T-helper 17 cell (primary cell): Measurements from ENCODE around the gene THPO. TPM values are rescaled to one million over a fixed set of nuclear protein-coding genes. Genes with fewer than 3 reads are reported as not detected.
A peak's percentile ranks its signal among the peaks of the same experiment; 100 is the strongest.

Source experiments
- ATAC-seq: fragments of 150-1000 bp; cut with Tn5 transposase; 2 replicates; pipeline ENCODE4 v1.10.0; 2021; ENCODE audit warnings: mild to moderate bottlenecking, moderate library complexity
- DNase-seq, 3 donors: peaks; one replicate each; pipeline versions ENCODE4 v3.0.0 to v3.0.0-alpha.2; 2020 to 2021
- H3K9me3 ChIP-seq: one replicate; pipeline ENCODE4 v1.7.0; 2013; ENCODE audit warnings: low read length, mild to moderate bottlenecking; ENCODE audit not compliant: control insufficient read depth, poor library complexity, severe bottlenecking
- H3K27ac Mint-ChIP-seq: one replicate; pipeline ENCODE4 v1.8.0; 2022; ENCODE audit warnings: mild to moderate bottlenecking, moderate library complexity, mixed read lengths
- H3K27me3 Mint-ChIP-seq: one replicate; pipeline ENCODE4 v1.8.0; 2022; ENCODE audit warnings: mixed read lengths
- H3K36me3 Mint-ChIP-seq: one replicate; pipeline ENCODE4 v1.8.0; 2022; ENCODE audit warnings: low read depth, mixed read lengths
- H3K4me1 Mint-ChIP-seq: one replicate; pipeline ENCODE4 v1.8.0; 2022; ENCODE audit warnings: mild to moderate bottlenecking, mixed read lengths
- H3K4me3 Mint-ChIP-seq: one replicate; pipeline ENCODE4 v1.8.0; 2022; ENCODE audit warnings: mild to moderate bottlenecking, moderate library complexity, mixed read lengths
- total RNA-seq, 4 donors: library from RNA in 2 of 4; stranded (reverse) in 2 of 4; gene quantifications; one replicate each; pipeline ENCODE4 v1.2.3 and lab custom pipeline; 2022 to 2026

The THPO gene
- total RNA-seq, 2 donors from 2014 or later, result not detected

DNA sequence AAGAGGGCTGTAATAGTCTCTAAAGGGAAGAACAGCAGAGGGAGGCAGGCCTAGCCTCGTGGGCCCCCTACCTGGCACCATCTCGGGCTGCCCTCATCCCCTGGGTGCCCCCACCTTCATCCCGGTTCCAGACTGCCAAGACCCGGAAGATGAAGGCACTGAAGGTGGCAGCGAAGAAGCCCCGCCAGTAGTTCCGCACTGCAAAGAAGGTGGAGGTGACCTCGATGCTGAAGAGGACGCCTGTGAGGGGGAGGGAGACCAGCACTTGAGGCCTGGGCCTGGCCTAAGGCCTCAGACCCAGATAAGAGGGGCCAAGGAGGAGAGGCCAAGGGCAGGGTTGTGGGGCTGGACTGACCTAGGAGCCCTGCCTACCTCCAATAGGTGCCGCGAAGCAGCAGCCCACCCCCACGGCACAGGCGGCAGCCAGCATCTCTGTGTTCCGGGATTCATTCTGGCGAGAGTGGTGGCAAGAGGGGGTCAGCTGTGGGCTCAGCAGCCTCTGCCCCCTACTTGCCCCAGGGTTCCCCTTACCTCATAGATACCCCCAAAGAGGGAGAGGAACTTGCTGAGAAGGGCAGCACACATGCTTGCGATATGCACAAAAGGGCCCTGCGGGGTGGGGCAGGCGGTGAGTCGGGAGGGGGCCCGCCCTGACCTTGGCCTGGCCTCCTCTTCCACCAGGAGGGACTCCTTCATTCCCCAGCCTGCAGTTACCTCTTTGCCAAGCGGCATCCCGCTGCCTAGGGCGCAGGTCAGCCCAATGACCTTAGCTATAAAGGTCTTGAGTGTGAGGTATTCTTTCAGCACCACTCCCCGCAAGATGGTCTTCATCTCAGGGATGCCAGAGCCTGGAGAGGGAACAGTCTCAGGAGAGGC is 20.5 kb downstream of the THPO start:
- DNase-seq, result no peak
- no peak for ATAC-seq
- Mint-ChIP-seq H3K27me3 (no peaks in the 10 kb centered on the region), H3K27ac (no peak overlapping the region), H3K36me3 (no peaks in the 10 kb centered on the region), H3K4me3 (no peak overlapping the region), H3K4me1 (peaks cover 13% of the 10 kb centered on the region)
- H3K9me3 ChIP-seq, result no peaks in the 10 kb centered on the region

DNA sequence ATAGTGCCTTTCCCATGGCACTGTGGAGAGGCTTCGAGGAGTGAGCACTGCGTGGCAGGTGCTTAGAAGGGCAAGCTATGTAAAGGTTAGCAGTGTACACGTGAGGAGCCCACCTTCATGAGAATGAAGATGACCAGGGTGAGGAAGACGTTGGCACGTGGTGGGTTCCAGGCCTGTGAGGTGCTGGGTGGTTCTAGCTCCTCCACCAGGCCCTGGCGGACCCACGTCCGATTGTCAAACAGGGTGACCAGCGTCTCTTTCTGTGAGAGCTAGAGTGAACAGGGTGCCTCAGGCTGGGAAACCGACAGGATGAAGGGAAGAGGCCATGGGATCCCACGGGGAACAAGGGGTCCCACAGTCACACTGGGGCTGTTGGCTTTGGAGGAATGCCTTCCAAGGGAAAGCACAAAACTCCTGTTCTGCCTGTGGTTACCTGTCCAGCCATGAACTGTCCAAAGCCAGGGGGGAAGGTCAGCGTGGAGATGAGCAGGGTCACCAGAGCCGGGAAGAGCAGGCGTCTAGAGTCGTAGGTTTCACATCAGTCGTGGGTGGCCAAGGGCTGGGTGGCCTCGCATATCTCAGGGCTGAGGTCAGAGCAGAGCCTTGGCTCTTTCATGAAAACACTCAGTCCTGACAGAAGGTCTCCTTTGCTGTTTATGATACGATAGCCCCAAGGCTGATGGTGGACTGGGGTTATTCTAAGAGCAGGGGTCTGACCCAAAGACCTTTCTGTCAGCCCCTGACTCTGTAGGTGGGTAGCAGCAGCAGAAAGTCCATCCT is 22.6 kb downstream of the THPO start:
- Mint-ChIP-seq H3K4me1 (peaks cover 6% of the 10 kb centered on the region), H3K27ac (no peak overlapping the region), H3K4me3 (no peak overlapping the region), H3K36me3 (no peaks in the 10 kb centered on the region), H3K27me3 (no peaks in the 10 kb centered on the region)
- ATAC-seq, result no peak
- DNase-seq, result no peak
- H3K9me3 ChIP-seq, result no peaks in the 10 kb centered on the region

DNA sequence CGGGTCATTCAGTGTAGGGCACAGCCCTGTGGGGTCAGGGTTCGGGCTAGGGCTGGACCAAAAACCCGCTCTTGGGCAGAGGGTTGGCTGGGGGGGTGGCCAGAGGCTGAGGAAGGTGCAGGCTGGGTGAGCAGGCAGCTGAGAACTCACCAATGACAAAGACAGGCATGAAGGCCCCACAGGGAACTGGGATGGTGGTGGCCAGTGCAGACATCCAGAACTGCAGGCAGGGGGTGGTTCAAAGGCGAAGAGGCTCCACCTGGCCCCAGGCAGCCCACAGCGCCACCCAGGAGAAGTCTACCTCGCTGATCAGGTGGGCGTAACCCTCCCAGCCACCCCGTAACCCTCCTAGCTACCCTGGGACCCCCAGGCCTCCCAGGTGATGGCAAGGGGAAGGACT is 23.3 kb downstream of the THPO start:
- Mint-ChIP-seq H3K4me3 (no peak overlapping the region), H3K36me3 (no peaks in the 10 kb centered on the region), H3K27ac (no peak overlapping the region), H3K27me3 (no peaks in the 10 kb centered on the region), H3K4me1 (peaks cover 2% of the 10 kb centered on the region)
- no peaks in the 10 kb centered on the region for H3K9me3 ChIP-seq
- ATAC-seq (peak; percentile 4), DNase-seq (no peak)

DNA sequence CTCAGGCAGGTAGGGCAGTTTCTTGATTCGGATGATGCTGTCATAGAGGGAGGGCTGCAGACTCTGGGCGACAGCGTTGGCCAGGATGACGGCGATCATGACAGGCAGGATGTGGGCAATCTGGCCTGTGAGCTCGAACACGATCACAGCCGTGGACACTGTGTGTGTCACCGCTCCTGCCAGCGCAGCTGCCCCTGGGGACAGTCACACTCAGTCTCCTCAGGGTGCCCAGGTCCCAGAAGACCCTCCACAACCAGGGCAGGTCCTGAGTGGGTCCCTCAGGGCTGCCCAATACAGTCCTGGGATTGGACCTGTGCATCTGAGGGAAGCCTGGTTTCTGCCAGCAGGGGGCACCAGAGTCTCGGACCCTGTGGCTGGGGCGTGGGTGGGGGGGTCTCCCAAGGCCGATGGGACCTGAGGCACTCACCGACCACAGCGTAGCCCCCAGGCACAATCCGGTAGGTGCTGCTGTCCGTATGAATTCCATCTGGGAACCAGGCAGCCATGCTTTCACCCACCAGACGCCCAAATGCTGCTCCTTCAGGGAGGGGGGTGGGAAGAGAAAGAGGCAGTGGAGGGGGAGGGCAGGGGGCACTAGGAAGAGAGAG is 23.8 kb downstream of the THPO start:
- no peak overlapping the region for H3K27ac Mint-ChIP-seq
- H3K36me3 Mint-ChIP-seq, result no peaks in the 10 kb centered on the region
- peaks cover 1% of the 10 kb centered on the region for H3K4me1 Mint-ChIP-seq
- H3K9me3 ChIP-seq, result no peaks in the 10 kb centered on the region
- peak; percentile 76 for ATAC-seq
- H3K27me3 Mint-ChIP-seq, result no peaks in the 10 kb centered on the region
- H3K4me3 Mint-ChIP-seq, result no peak overlapping the region
- peak; percentile 37 to 51 (median 49) for DNase-seq

DNA sequence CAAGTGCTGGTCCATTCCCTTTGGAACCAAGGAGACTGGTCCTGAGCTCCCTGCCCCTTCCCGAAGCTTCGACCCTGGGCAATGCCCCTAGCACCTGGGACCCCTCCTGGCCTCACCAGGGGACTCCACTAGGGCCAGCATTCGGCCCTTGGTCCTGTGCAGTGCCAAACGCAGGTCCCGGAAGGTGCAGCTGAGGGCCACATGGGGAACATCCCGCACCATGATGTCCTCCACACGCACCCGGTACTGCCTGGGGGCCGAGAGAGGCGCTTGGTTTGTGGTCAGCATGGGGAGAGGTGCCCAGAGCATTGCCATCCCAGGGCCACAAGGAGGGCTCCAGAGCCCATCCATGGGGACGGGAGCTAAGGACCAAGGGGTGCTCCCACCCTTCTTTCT is 24.5 kb downstream of the THPO start:
- Mint-ChIP-seq H3K27ac (no peak overlapping the region), H3K27me3 (no peaks in the 10 kb centered on the region), H3K4me3 (no peak overlapping the region), H3K4me1 (no peaks in the 10 kb centered on the region), H3K36me3 (no peaks in the 10 kb centered on the region)
- no peak for ATAC-seq
- no peaks in the 10 kb centered on the region for H3K9me3 ChIP-seq
- no peak for DNase-seq

DNA sequence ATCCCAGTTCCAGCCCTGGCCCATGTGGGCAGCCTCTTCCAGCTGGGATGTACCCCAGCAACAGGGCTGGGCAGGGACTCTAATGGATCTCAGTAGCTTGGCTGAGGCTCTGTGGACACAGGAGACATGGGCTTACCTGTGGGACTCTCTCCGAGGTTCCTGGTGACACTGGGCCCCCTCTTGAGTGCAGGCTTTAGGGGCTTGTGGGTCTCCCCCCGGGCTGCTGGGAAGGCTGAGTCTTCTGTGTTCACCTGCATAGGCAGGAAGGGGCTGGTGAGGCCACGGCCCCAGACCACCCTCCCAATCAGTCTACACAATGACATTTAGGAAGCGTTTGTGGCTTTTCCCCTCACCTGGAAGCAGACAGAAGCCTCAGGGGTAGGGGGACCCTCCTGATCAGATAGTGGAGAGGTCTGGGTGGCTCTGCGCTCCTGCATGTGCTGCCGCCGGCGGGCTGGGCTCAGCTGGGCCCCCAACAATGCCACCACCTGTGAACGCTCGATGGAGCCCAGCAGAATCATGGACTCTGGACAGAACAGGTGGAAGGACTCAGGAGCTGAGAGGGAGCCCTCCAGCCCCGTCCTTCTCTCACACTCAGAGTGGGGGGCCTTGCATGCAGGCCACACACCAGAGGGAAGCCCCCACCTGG is 25.0 kb downstream of the THPO start:
- no peak overlapping the region for H3K27ac Mint-ChIP-seq
- no peak overlapping the region for H3K4me3 Mint-ChIP-seq
- H3K4me1 Mint-ChIP-seq, result no peaks in the 10 kb centered on the region
- no peaks in the 10 kb centered on the region for H3K27me3 Mint-ChIP-seq
- no peaks in the 10 kb centered on the region for H3K36me3 Mint-ChIP-seq
- H3K9me3 ChIP-seq, result no peaks in the 10 kb centered on the region
- DNase-seq (no peak), ATAC-seq (no peak)

DNA sequence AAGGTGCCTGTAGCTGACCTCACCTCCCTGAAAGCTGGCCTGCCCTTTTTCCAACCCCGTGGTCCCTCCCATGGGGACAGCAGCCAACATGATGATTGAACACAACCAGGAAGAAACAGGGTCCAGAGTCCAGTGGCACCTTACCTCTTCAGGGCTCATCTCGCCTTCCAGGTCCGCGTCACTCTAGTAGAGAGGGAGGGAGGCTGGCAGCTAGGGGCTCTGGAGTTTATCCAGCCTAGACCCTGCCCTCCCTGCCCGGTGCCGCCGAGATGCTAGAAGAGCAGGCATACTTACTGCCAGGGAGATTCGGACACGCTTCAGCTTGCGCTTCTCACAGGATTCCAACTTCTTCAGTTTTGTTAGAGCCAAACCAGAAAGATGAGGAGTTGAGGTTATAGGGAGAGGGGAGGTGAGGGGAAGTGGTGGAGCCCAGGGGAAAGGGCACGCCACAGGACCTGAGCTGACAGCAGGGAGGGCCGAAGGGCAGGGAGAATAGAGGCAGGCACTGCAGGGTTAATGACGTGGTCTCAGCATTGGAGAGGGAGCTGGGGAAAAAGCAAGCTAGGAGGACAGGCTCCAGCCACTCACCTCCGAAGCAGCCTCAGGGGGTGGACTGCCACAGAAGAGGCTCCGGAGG is 25.7 kb downstream of the THPO start:
- Mint-ChIP-seq H3K27ac (no peak overlapping the region), H3K4me3 (no peak overlapping the region)
- ATAC-seq, result no peak

DNA sequence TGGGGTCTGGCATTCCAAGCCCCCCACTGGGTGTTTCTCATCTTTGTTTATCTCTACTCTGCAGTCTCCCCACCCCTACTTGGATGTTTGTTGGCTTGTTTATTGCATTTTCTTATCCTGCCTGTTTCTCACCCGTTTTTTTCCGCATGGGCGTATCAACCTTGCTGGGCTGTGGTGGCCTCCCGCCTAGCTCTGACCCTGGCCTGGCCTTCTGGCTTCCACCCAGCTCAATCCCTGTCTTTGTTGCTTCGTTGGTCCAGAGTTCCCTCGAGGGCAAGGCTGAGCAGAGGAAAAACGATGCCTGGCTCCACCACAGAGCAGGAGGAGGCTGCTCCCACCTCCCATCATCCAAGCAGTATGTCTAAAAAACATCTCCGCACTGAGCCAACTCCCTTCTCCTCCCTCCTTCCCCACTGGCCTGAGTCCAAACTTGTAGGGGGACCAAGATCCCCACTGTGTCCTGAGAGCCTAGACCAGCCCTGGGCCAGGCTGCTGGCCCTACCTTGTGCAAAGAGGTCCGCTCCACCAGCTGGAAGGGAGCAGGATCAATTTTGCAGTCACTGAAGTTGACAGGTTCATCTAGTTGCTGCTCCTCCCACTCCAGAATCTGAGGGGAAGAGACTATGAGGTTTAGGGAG is 26.4 kb downstream of the THPO start:
- no peak for DNase-seq
- H3K4me3 Mint-ChIP-seq, result no peak overlapping the region

More for the DNA sequence above, 25.7 kb downstream of the THPO start:
- no peaks in the 10 kb centered on the region for H3K4me1 Mint-ChIP-seq
- H3K9me3 ChIP-seq, result no peaks in the 10 kb centered on the region
- no peak for DNase-seq
- H3K36me3 Mint-ChIP-seq, result no peaks in the 10 kb centered on the region
- H3K27me3 Mint-ChIP-seq, result no peaks in the 10 kb centered on the region

DNA sequence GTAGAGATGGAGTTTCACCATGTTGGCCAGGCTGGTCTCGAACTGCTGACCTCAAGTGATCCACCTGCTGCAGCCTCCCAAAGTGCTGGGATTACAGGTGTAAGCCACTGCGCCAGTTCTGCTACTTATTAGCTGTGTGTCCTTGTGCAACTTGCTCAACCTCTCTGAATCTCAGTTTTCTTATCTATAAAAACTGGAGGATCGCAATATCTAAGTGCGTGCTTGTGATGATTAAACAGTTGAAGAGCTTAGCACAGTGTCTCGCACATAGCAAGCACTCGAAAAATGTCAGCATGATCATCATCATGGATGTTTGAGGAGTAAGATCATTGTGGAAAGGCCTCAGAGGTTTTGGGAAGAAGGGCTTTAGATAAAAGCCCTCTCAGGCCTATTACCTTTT is 27.4 kb downstream of the THPO start:
- Mint-ChIP-seq H3K36me3 (no peaks in the 10 kb centered on the region), H3K27ac (no peak overlapping the region), H3K4me3 (no peak overlapping the region), H3K27me3 (no peaks in the 10 kb centered on the region), H3K4me1 (peaks cover 1% of the 10 kb centered on the region)
- ATAC-seq (no peak), DNase-seq (no peak)
- no peaks in the 10 kb centered on the region for H3K9me3 ChIP-seq

More for the DNA sequence above, 26.4 kb downstream of the THPO start:
- no peak for ATAC-seq
- H3K9me3 ChIP-seq, result no peaks in the 10 kb centered on the region
- H3K27me3 Mint-ChIP-seq, result no peaks in the 10 kb centered on the region
- no peak overlapping the region for H3K27ac Mint-ChIP-seq
- H3K4me1 Mint-ChIP-seq, result no peaks in the 10 kb centered on the region
- no peaks in the 10 kb centered on the region for H3K36me3 Mint-ChIP-seq

DNA sequence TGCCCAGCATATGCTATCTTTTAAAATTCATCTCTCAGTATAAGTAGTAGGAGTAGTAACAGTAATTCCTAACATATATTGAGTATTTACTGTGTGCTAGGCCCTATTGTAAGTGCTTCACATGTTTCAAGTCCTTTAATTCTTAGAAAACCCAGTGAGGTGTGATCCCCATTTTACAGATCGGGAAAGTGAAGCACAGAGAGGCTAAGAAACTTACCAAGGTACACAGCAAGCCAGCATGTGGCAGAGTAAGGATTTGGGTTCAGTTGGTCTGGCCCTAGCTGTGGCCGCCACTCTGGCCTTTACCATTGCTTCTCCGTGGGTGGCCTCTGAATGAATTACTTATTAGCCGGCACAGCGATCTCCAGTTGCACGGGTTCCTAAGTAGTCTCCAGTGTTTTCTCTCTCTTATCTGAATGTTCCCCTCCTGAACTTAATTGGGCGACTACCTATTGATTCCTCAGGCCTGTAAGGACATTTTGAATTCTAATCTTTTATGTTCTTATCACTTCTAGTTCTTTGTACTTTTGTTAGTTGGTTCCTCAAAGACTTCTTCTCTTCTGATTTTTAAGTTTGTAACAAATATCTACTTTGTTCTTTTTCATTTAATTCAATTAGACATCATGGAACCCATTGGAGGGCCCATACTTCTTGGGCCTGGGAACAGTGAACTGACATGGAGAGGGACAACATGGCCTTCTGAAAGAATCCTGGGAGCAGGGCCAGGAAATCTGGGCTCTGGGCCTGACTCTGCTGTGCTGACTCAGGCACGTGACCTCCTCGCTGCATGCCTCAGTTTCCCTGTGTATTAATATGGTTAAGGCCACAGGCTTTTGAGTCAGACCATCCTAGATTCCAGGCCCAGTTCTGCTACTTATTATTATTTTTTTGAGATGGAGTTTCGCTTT is 28.2 kb downstream of the THPO start:
- H3K4me3 Mint-ChIP-seq, result no peak overlapping the region
- no peak overlapping the region for H3K27ac Mint-ChIP-seq
- H3K4me1 Mint-ChIP-seq, result peaks cover 3% of the 10 kb centered on the region
- no peaks in the 10 kb centered on the region for H3K36me3 Mint-ChIP-seq
- ATAC-seq (no peak), DNase-seq (no peak)
- H3K9me3 ChIP-seq, result no peaks in the 10 kb centered on the region
- H3K27me3 Mint-ChIP-seq, result no peaks in the 10 kb centered on the region

DNA sequence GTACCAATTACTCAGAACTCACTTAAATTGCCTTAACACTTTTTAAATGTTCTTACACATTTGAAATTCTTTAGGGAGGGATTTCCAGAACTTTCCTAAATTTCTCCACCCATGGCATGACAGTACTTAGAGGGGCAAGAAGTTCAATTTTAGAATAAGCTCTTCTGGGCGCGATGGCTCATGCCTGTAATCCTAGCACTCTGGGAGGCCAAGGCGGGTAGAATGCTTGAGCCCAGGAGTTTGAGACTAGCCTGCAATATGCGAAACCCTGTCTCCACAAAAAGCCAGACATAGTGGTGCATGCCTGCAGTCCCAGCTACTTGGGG is 30.0 kb downstream of the THPO start:
- DNase-seq (no peak), ATAC-seq (no peak)
- Mint-ChIP-seq H3K4me3 (no peak overlapping the region), H3K27ac (no peak overlapping the region), H3K36me3 (no peaks in the 10 kb centered on the region), H3K4me1 (peaks cover 3% of the 10 kb centered on the region), H3K27me3 (no peaks in the 10 kb centered on the region)
- H3K9me3 ChIP-seq, result no peaks in the 10 kb centered on the region
